Activated CD4-positive, alpha-beta T cell treated with anti-CD3 and anti-CD28 coated beads, Interleukin-2, Interleukin-4, amounts not matched to agents 100 ng/mL and 50 ng/mL, durations not matched to agents 16 hours and 8 hours (primary cell): ENCODE measurements around the gene CA12.

Experiments
- DNase-seq: peaks from one replicate; pipeline ENCODE4 v3.0.0-alpha.2; 2020; ENCODE audit warnings: low spot score

CA12 gene

GRCh38 chr15:63401714-63402497 is 20.3 kb upstream of the CA12 start:
- no peak for DNase-seq

DNA sequence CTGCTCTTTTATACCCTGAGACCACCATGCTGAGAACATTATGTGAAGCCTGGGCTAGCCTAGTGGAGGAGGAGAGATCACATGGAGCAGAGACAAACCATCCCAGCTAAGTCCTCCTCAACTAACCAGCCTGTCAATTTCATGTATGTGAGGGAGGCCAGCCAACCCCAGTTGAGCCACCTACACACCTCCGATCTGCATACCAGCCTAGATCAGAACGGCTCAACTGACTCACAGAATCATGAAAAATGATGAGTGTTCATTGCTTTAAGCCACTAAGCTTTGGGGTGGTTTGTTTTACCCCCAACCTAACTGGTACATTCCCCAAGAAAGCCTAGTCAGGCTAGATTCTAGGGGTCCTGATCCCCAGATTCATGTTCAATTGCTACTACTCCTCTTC is 19.4 kb upstream of the CA12 start:
- no peak for DNase-seq

DNA sequence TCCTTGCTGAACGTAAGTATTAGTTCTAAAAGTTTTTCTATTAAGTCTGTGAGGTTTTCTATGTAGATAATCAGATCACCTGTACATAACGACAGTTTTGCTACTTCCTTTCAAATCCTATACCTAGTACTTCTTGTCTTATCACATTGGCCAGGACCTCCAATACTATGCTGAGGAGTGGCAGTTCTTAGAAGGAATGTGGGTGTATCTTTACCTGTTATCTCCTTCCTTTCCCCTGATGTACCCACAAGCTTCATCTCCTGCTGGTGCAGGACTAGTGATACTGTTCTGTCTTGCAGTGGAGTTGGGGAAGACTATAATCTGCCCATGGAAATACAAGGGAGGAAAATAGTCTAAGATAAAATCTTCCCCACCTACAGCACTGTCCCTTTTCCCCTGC is 16.8 kb upstream of the CA12 start:
- DNase-seq = no peak

DNA sequence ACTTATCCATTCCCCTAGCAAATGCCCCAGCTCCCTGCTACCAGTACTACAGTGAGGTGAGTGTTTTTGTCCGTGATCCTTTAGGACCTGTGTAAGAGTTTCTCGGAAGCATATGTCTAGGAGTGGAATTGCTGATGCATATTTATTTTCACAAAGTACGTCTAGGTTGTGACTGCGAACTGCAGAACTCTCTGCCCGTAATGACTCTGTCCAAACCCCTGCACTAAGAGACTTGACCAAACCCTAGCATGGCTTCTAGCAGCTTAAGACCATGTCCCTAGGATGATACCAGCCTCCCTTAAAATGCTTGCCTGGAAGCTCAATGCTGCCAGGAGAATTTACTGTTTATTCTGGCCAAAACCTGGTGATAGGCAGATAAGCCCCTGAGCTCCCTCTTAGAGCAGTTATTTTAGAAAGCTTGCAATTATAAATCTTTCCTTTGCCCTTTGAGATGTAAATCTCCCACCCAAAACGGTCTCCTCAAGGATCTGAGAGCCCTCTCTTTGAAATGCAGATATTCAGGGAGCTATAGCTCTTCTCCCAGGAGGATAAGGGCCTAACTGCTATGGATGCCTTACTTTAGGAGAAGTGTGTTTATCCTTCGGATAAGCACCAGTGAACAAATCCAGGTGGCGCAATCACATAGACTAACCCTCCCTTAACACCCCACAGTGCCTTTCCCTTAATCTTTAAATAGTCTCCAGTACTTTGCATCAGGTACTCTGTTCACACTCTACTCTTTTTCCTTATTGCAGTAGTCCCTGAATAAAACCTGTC is 14.7 kb upstream of the CA12 start:
- no peak for DNase-seq

GRCh38 chr15:63395730-63396151 is 14.1 kb upstream of the CA12 start:
- no peak for DNase-seq

- no peak for DNase-seq
These were observed 10.8 kb upstream of the CA12 start for GRCh38 chr15:63392361-63393009.

- no peak for DNase-seq
These were observed 10.2 kb upstream of the CA12 start for GRCh38 chr15:63391669-63392360.

GRCh38 chr15:63390689-63391088 is 9.0 kb upstream of the CA12 start:
- no peak for DNase-seq

DNA sequence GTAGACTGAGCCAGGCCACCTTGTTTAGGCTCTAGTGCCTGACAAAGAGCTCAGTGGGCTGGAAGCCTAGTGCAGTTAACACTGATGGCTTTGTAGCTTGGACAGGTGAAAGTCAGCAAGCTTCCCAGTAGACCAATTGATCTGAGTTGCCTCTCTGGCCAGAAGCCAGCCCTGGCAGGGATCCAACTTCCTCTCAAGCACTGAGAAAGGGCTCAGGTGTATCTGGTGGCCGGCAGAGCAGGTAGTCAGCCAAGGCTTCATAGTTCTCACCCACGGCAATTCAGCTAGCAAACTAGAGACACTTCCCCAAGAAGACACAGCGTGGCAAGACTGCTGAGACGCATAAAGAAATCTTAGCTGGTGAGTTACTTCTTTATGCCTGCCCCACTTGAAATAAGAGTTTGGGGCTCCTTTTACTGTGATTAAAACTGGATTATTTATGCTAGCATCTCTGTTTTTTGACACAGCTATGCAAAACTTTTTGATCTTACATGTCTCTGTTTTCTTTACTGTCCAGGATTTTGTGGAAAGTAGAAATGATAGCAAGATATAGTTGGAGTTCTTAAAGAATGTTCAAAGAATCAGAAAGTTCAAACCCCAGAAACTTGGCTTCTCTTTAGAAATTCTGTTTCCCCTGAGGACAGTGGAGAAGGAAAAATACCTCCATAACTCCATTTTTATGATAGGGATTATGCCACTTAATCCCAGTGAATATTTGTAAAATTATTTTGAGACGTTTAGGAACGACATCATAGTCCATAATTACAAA is 8.4 kb upstream of the CA12 start:
- no peak for DNase-seq

DNA sequence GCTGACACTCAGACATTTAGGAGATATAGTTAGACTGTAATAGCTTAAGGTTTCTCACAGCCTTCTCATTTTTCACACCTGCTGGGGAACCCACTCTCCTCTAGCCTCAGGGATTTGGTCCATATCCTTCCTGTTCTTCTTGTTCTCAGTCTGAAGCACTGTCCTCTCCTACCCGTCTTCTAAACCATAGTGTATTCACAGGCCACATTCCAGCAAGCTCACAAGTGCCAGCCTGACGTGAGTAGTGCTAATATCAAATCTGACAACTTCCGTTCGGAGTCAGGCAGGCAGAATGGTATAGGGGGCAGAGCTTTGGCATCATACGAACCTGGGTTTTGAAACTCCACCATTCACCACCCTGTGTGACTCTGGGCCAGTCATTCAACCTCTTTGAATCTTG is 6.9 kb upstream of the CA12 start:
- DNase-seq = no peak

- no peak for DNase-seq
These were observed 6.3 kb upstream of the CA12 start for GRCh38 chr15:63387748-63388493.

DNA sequence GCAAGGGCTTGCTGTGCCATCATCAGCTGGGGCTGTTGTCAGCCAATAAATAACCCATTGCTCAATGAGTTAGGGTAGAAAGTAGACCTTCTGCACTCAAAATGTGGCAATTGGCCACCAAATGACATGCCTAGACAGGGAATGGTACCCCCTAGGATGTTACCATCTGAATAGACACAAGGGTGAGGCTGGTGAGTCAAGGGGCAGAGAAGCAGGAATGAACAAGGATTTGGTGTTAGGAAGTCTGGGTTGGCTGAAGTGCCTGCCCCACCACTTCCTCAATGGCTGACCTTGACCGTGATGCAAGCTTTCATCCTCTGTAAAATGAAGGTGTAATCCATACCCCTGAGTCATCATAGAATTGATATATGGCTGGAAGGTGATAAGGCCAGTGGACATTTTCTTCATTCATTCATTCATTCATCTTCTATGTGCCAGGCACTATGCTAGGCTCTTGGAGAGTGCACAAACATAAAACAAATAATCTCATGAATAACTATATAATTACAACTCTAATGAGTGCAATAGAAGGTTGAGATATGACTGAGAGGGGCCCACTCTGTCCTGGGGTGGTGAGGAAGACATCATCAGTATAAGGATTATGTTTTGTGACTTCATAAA is 4.4 kb upstream of the CA12 start:
- no peak for DNase-seq

DNA sequence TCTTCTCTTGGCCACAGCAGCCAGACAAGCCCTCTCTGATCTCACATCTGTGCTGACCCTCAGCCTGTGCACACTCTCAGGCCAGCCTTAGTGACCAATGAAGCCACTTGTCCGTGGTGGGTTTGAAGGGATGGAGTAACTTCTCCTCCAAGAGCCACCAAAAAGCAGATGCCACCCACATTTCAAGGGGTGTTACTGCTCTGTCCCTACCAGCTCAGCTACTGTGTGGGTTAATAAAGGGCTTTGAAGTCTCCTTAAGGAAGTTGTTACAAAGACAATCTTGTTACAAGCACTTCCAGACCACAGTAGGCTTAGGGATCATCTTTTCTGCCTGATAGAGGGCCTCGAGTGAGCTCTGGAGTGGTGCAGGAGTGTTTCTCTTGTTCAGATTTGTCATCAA is 3.3 kb upstream of the CA12 start:
- DNase-seq = no peak

DNA sequence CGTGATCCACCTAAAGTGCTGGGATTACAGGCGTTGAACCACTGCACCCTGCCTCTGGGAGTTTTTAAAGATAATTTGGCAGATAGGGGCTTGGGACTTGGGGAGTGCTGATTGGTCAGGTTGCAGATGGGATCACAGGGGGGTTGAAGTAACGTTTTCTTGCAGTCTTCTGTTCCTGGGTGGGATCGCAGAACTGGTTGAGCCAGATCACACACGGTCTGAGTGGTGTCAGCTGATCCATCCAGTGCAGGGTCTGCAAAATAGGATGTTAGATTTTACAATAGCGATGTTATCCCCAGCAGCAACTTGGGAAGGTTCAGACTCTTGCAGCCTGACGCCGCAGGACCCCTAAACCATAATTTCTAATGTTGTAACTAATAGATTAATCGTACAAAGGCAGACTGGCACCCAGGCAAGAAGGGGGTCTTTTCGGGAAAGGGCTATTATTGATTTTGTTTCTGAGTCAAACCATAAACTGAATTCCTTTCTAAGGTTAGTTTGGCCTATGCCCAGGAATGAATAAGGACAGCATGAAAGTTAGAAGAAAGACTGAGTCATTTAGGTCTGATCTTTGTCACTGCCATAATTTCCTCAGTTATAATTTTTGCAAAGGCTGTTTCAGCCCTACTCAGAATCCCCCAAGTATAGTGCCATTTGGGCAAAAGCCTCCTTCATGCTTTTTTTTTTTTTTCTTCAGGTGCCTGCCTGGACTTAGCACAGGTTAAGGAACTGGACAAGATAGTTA is 1.5 kb upstream of the CA12 start:
- no peak for DNase-seq

GRCh38 chr15:63380808-63381282 is 801 bp downstream of the CA12 start:
- DNase-seq = no peak

- no peak for DNase-seq
These were observed 1.4 kb downstream of the CA12 start for GRCh38 chr15:63380151-63380807.

GRCh38 chr15:63379492-63380150 is 2.0 kb downstream of the CA12 start:
- DNase-seq = no peak

DNA sequence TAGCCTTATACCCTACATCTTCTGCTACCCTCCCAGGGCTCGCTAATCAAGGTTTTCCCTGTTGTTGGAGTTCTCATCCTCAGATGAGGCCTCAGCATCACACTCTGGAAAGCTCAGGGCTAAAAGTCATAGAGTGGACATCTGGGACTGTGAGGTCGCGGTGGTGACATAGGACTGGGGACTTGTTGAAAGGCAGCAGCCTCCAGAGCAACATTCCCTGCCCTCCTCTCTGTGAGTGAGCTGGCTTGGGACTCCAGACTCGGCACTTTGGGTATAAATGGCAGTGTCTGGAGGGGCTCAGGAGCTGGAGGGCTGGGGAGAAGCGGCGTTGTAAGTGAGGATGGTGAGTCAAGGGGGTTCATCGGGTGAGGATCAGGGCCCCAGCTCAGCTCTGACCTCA is 2.7 kb downstream of the CA12 start:
- DNase-seq = no peak
